Epithelial cell of esophagus (primary cell): ENCODE data around the gene DUS3L.
A peak's percentile ranks its signal among the peaks of the same experiment; 100 is the strongest.

Experiments used
- DNase-seq: peaks from one replicate; pipeline ENCODE4 v3.0.0; 2010; ENCODE audit warnings: low read depth
- H3K4me3 ChIP-seq: 2 replicates; pipeline ENCODE4 v1.5.1; 2011; ENCODE audit warnings: mild to moderate bottlenecking, low read length, control low read depth
- CTCF ChIP-seq: IDR thresholded peaks from 2 replicates; pipeline ENCODE4 v1.5.1; 2011; ENCODE audit warnings: low read depth, mild to moderate bottlenecking, low read length, control low read depth, inconsistent platforms; ENCODE audit not compliant: insufficient read depth; ENCODE audit errors: missing control alignments

The DUS3L gene

DNA sequence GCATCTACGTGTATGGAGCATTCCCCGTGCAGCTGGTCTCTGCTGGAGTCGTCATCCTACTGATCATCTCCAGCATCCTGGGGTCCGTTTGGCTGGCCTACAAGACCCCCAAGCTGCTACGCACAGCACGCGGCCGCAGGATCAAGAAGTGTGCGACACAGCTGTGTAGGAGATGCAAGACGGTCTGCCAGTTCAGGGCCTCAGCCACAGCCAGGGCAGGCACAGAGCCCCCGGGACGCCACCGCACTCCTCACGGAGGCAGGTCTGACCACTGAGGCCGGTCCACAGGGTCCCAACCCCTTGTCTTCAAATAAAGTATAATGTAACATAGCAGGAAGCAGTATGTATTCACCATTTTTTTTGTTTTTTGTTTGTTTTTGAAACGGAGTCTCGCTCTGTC lies 12.6 kb downstream of the DUS3L start:
- DNase-seq = no peak
- no peak for TF ChIP-seq CTCF
- H3K4me3 ChIP-seq = no peak overlapping the region

DNA sequence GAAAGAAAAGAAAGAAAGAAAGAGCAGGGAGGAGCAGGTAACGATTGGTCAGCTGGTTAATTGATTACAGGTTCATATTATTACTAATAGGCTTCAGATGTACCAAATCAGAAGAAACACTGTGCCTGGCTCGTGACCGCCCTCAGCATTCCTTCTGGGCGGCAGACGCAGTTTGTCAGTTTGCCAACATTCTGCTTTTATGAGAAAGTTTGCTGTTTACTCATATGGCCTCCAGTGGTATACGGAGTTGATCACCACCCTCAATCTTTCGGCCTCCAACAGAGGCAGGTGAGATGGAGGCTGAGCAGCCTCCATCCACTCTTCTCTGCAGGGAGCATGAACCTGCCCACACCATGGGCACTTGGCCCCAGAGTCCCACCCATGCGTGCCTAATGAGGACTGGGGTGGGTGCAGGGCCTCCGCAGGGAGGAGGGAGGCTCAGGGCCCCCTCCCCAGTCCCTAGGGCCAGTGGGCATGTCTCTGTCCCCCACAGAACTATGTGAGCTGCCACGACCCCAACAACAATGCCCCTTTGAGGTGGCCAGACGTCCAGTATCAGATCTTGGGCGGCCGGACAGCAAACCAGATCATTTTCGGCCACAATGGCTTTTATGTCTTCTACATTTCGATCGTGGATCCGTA lies 15.2 kb downstream of the DUS3L start:
- H3K4me3 ChIP-seq = no peak overlapping the region
- DNase-seq = peak; percentile 54
- no peak for TF ChIP-seq CTCF

DNA sequence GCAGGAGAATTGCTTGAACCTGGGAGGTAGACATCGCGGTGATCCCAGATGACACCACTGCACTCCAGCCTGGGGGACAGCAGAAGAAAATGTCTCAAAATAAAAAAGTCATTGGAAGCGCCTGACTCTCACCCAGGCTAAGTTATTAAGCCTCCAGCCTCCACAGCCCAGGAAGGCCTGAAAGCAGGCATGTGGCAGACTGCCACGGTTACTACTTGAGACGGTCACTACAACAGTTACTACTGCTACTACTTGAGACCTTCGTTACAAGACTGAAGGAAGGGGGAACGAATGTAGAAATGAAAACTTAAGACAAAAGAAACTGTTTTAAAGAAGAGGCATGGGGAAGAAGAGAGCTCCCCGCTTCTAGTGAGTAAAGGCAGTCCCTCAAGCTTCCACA lies 16.0 kb downstream of the DUS3L start:
- no peak for DNase-seq
- TF ChIP-seq CTCF = no peak
- H3K4me3 ChIP-seq = no peak overlapping the region

- no peak for DNase-seq
- no peak for TF ChIP-seq CTCF
Measured at GRCh38 chr19:5773276-5773675, 17.7 kb downstream of the DUS3L start.

DNA sequence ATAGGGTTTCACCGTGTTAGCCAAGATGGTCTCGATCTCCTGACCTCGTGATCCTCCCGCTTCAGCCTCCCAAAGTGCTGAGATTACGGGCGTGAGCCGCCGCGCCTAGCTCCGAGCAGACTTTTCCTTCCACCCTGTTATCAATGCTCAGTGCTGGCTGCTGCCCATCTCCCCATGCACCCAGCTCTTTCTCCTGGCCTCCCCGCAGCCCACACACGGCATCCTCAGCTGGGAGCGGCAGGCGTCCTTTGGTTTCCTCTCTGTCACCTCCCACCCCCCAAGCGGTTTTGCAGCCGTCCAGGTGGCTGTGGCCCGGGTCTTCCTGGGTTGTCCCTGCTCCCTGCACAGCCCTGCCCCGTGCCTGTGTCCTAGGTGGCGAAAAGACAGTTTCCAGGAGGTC lies 18.5 kb downstream of the DUS3L start:
- DNase-seq = no peak
- TF ChIP-seq CTCF = no peak
- H3K4me3 ChIP-seq = no peak overlapping the region

More at GRCh38 chr19:5773276-5773675, 17.7 kb downstream of the DUS3L start:
- H3K4me3 ChIP-seq = no peak overlapping the region

DNA sequence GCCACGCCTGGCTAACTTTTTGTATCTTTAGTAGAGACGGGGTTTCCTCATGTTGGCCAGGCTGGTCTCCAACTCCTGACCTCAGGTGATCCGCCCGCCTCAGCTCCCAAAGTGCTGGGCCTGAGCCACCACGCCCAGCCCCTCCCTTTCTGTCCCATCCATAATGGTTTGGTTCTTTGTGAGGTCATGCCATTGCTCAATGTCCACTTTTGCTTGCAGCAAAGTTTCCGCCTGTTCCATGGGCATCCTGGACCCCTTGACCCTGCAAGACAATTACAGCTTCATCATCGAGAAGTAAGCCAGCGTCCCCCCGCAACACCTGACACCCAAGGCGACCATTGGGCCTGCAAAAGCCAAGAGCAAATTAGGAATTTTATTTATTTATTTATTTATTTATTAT lies 23.0 kb downstream of the DUS3L start:
- TF ChIP-seq CTCF = no peak
- DNase-seq = no peak
- no peak overlapping the region for H3K4me3 ChIP-seq

DNA sequence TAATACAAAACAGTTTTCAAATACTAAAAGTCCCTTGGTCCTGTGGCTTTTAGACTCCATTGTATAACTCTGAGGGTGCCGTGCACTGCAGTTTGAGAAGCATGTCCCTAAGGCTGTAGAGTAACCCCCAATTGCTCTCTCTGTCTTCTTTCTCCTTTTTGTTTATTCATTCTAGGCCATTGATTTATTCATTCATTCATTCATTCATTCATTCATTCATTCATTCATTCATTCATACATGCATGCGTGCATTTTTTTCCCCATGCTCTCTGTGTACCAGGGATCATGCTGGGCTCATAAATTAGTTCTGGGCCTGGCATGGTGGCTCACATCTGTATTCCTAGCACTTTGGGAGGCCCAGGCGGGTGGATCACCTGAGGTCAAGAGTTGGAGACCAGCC lies 25.7 kb downstream of the DUS3L start:
- no peak overlapping the region for H3K4me3 ChIP-seq
- no peak for DNase-seq
- no peak for TF ChIP-seq CTCF
